Measurements from ENCODE around the gene ADGRB2. TPM values are rescaled to one million over a fixed set of nuclear protein-coding genes. Genes with fewer than 3 reads are reported as not detected.
"Not testable (repeated sequence)": the region's sequence is repeated elsewhere in the genome, so short reads cannot be mapped to it uniquely, and the experiment has no call there.

ADGRB2 gene
- total RNA-seq, 4 donors from 2014 or later = 2.2 to 4.6 (median 3.3) TPM

DNA sequence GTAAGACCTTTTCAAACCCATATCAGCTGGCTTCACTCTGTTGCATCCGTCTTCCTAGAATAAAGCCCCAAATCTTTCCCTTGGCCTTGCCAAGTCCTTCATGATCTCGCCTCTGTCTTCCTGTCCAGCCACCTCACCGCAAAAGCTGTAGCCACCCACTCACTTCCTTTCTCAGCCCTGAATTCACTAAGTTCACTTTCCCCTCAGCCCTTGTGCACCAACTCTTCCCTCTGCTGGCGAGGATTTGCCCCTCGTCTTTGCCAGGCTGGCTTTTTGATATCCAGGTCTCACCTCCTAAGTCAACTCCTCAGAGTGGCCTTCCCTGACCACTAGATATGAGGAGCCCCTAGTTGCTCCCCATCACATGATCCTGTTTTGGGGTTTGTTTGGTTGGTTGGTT is 56.4 kb downstream of the ADGRB2 start:
- no peak overlapping the region for H3K4me3 ChIP-seq (ENCODE audit: low read depth, poor library complexity, severe bottlenecking)
- TF ChIP-seq, protein P1, sequence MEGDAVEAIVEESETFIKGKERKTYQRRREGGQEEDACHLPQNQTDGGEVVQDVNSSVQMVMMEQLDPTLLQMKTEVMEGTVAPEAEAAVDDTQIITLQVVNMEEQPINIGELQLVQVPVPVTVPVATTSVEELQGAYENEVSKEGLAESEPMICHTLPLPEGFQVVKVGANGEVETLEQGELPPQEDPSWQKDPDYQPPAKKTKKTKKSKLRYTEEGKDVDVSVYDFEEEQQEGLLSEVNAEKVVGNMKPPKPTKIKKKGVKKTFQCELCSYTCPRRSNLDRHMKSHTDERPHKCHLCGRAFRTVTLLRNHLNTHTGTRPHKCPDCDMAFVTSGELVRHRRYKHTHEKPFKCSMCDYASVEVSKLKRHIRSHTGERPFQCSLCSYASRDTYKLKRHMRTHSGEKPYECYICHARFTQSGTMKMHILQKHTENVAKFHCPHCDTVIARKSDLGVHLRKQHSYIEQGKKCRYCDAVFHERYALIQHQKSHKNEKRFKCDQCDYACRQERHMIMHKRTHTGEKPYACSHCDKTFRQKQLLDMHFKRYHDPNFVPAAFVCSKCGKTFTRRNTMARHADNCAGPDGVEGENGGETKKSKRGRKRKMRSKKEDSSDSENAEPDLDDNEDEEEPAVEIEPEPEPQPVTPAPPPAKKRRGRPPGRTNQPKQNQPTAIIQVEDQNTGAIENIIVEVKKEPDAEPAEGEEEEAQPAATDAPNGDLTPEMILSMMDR (IDR thresholded peaks at IDR 0.05) = no peak
- no peak for TF ChIP-seq POLR2A (IDR thresholded peaks at IDR 0.05)
- DNase-seq (ENCODE audit: low spot score in 2 of 2) = no peak
- intact Hi-C loops (cut with DNase I; ENCODE audit: low total_unique reads) = no loop called here
- 38 to 58% methylated on average over 5 of the region's 5 CpGs for WGBS, 2 donors

GRCh38 chr1:31707059-31707600 is 57.0 kb downstream of the ADGRB2 start:
- intact Hi-C loops (cut with DNase I; ENCODE audit: low total_unique reads); H3K4me3 ChIP-seq (ENCODE audit: low read depth, poor library complexity, severe bottlenecking); DNase-seq (ENCODE audit: low spot score in 2 of 2): not testable (repeated sequence)
- WGBS, 2 donors = 85 to 88% methylated on average over 4 of the region's 4 CpGs

GRCh38 chr1:31706384-31707058 is 57.6 kb downstream of the ADGRB2 start:
- TF ChIP-seq, protein P1 (IDR thresholded peaks at IDR 0.05) = no peak
- TF ChIP-seq POLR2A (IDR thresholded peaks at IDR 0.05) = no peak
- no peak for DNase-seq (ENCODE audit: low spot score in 2 of 2)
- intact Hi-C loops (cut with DNase I; ENCODE audit: low total_unique reads) = no loop called here
- H3K4me3 ChIP-seq (ENCODE audit: low read depth, poor library complexity, severe bottlenecking) = no peak overlapping the region
- 42 to 62% methylated on average over 12 to 14 of the region's 15 CpGs for WGBS, 2 donors

- no peak overlapping the region for H3K4me3 ChIP-seq (ENCODE audit: low read depth, poor library complexity, severe bottlenecking)
- 18 to 24% methylated on average over 20 to 23 of the region's 23 CpGs for WGBS, 2 donors
- intact Hi-C loops (cut with DNase I; ENCODE audit: low total_unique reads) = no loop called here
- TF ChIP-seq POLR2A (IDR thresholded peaks at IDR 0.05) = no peak
- TF ChIP-seq, protein P1 (IDR thresholded peaks at IDR 0.05) = no peak
- DNase-seq (ENCODE audit: low spot score in 2 of 2) = peak; percentile 43 to 92
These were observed 58.9 kb downstream of the ADGRB2 start for GRCh38 chr1:31705080-31705866.

- WGBS, 2 donors = 7 to 11% methylated on average over 15 to 19 of the region's 19 CpGs
- no peak overlapping the region for H3K4me3 ChIP-seq (ENCODE audit: low read depth, poor library complexity, severe bottlenecking)
- peak; percentile 49 to 89 for DNase-seq (ENCODE audit: low spot score in 2 of 2)
- TF ChIP-seq, protein P1 (IDR thresholded peaks at IDR 0.05) = no peak
- no peak for TF ChIP-seq POLR2A (IDR thresholded peaks at IDR 0.05)
- intact Hi-C loops (cut with DNase I; ENCODE audit: low total_unique reads) = no loop called here
These were observed 59.7 kb downstream of the ADGRB2 start for GRCh38 chr1:31704271-31705079.

All from lower leg skin (tissue), 4 donors.